LNCaP clone FGC (cell line): ENCODE measurements around the gene NR4A3.

Experiments used
- DNase-seq: peaks from one replicate; pipeline ENCODE4 v3.0.0-alpha.2; 2011; ENCODE audit warnings: low read depth
- H3K4me3 ChIP-seq: 2 replicates; pipeline ENCODE4 v1.5.1; 2011; ENCODE audit warnings: mild to moderate bottlenecking, low read depth, low read length, control low read depth
- CTCF ChIP-seq: IDR thresholded peaks from 2 replicates; pipeline ENCODE4 v1.5.1; 2012; ENCODE audit warnings: mild to moderate bottlenecking; ENCODE audit not compliant: control insufficient read depth, insufficient read depth; ENCODE audit errors: extremely low read depth

Gene NR4A3

GRCh38 chr9:99833735-99834134 is 12.1 kb downstream of the NR4A3 start:
- no peak for DNase-seq
- no peak overlapping the region for H3K4me3 ChIP-seq
- TF ChIP-seq CTCF = no peak

- no peak overlapping the region for H3K4me3 ChIP-seq
- DNase-seq = no peak
- TF ChIP-seq CTCF = no peak
These were observed 12.8 kb downstream of the NR4A3 start for GRCh38 chr9:99834474-99834873.

DNA sequence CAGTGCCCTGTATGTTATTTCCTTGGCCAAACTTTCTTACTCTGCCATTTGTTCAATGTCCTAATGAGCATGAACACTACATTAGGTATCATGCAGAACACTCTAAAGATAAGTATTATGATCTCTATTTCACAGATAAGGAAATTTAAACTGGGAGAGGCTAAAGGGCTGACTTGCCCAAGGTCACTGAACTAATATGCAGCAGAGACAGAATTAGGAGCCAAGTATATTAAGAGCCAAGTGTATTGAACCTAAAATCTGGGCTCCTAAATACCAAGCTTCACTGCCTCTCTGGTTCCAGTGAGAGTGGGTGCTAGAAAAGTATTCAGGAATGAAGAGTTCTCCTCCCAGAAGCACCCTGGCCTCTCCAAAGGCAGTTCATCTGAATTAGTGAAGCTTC is 13.5 kb downstream of the NR4A3 start:
- no peak overlapping the region for H3K4me3 ChIP-seq
- no peak for TF ChIP-seq CTCF
- no peak for DNase-seq

DNA sequence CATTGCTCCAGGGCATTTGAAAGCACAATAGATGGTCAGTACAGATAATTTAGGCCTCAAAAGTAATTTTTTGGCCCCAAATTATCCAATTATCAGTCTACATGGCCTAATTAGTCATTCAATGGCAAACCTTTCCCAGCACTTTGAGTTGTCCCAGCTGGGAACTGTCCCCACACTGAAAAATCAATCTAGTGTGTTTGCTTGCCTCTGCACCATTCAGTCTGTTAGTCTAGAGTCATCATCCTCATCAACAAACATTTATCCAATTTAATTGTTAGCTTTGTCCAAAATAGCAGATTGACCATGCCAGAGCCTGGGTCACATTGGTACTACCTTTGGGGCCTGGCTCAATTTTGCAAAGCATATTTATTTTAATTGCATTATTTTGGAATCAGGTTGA is 13.9 kb downstream of the NR4A3 start:
- DNase-seq = no peak
- no peak for TF ChIP-seq CTCF
- no peak overlapping the region for H3K4me3 ChIP-seq

GRCh38 chr9:99840072-99840471 is 18.4 kb downstream of the NR4A3 start:
- no peak for TF ChIP-seq CTCF
- H3K4me3 ChIP-seq = no peak overlapping the region
- DNase-seq = no peak

- no peak for TF ChIP-seq CTCF
- DNase-seq = no peak
- no peak overlapping the region for H3K4me3 ChIP-seq
These were observed 23.4 kb downstream of the NR4A3 start for GRCh38 chr9:99845063-99845462.

- no peak for TF ChIP-seq CTCF
- H3K4me3 ChIP-seq = no peak overlapping the region
- DNase-seq = no peak
These were observed 26.8 kb downstream of the NR4A3 start for GRCh38 chr9:99848447-99848846.
